Suppressor macrophage (primary cell): Measurements from ENCODE around the gene ARHGAP24.

Source experiments
- DNase-seq, 4 experiments: peaks; one replicate each; pipeline ENCODE4 v3.0.0-alpha.2; 2020 to 2022

Gene ARHGAP24

DNA sequence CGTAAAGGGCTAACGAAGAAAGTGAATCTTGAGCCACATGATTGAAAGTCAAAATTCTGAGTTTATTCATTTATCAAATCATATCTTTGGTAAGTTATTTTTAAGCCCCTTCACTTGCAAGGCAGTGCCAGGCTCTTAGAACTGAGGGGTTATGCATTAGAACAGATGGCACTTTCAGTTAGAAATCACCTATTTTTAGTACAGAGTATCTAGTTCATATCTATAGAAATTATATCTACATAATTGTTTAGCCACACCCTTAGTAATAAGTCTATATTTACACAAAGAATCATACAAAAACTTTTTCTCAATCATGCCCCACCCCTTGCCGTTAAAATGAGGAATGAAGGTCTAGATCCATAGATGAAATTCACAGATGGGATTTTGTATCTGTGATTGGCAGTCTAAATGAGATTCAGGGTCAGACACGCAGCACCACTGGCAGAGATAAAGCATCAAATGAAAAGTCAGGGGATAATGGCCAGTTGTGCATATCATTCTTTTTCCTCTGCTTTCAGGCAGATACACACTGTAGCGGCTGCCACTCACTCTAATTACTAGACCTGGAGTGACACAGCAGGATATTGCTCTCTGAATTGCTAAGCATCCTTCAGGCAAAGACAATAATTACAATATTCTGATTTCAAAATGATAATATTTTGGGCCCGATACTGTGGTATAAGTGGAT is 444.4 kb downstream of the ARHGAP24 start:
- DNase-seq = no peak

DNA sequence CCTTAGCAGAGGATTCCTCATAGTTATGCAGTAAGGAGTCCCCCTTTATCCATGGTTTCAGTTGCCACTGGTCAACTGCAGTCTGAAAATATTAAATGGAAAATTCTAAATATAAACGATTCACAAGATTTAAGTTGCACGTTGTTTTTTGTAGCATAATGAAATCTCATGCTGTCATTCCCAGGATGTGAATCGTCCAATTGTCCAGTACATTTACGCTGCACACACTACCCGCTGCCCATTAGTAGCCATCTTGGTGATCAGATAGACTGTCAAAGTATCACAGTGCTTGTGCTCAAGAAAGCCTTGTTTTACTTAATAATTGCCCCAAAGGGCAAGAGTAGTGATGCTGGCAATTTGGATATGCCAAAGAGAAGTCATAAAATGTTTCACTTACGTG is 450.1 kb downstream of the ARHGAP24 start:
- no peak for DNase-seq

DNA sequence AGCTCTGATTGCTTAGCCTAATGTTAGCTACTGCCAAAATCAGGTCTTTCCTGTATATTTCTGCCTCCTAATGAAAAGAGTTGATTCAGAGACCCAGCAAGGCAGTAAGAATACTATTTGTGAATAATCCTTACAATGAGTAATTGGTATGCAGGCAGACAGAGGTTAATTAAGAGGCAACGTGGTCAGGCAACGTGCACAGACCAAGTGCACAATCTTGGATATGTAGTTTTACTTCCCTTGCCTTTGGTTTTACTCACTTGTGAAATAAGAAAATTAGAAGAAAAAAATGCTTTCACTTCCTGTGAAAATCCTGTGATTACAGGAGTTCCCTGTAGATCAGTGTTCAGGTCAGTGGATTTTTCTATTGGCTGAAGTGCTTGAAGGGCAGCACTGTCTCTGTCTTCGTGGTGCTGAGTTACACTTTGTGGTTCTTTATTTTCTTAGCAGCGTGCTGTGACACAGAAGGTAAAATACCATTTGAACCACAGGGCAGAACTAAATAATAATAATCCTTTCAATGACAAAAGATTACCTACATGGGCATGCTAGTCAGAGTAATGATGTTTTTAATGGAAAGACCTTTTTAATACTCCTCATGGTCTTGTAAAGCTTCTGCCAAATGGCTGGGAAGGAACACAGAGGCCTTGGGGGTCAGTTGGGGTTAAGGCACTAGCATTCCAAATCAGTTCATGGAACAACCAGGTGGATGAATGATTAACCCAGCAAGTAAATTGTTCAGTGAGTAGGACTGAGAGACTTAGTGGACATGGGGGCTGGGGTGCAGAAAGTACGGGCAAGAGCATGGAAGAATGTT is 454.0 kb downstream of the ARHGAP24 start:
- peak; percentile 42 to 76 (median 64) for DNase-seq

DNA sequence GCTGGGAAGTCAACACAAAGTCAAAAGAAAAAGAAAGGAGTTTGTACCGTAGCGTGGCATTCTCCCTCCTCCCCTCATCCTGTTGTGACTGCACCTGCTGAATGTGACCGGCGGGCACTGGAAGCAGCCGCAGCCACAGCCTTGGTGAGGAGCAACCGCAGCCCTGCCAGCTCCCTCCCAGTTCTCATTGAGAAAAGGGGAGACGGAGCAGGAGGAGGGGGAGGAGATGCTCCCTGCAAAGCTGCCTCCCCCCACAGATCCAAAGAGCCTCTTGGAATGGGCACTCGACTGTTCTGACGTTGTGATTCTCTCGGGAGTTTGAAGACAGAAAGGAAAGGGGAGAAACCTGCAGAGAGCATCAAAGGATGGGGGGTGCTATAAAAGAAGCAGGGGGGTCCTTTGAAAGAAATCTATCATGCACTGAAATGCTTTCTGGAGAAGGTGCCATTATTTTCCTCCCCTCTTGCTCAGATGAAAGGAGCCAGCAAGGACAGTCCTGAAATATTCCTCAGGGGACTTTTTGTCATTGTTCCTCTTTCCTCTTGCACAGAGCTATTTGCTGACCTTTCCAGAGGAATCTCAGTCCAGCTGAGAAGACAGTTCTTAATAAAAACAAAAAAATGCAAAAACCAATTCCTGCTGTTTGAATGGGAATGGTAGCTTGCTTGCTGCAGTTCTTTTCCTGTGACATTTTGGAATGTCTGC is 455.2 kb downstream of the ARHGAP24 start:
- DNase-seq = peak; percentile 11 to 54 (median 32)

DNA sequence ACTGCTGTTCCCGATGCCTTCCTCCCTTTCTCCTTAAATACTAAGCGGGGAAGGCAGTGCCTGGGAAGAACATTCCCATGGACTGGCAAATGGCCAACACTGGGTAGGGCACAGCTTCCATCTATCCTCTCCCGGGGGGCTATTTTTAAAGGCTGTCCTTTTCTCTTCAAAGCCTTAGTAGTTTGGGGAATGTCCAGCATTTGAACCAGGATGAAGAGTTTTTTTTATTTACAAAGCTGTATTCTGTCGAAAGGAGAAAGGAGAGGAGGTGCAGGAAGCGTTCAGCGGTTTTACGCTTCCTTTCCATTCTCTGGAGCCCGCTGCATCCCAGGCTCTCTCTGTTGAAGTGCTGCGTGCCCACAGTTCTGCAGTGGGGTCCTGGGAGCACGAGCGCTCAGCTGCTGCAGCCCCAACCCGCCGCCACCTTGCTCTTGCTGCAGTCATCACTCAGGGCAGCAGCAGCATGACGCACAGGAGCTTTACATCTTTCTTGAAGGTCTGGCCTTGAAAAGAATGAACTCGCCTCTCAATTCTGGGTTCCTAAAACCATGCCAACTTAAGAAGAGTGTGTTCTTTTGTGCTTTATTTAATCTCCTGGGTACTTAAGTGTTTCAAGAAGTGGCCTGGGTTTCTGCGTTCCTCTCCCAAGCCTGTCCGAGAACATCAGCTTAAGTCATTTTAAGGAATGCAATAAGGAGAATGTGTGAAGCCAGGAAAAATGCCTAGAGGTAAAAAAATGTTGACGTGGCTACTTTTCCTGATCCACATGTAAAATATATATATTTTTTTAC is 457.7 kb downstream of the ARHGAP24 start:
- peak in 2 of 4 experiments; percentile 2 to 7 for DNase-seq

DNA sequence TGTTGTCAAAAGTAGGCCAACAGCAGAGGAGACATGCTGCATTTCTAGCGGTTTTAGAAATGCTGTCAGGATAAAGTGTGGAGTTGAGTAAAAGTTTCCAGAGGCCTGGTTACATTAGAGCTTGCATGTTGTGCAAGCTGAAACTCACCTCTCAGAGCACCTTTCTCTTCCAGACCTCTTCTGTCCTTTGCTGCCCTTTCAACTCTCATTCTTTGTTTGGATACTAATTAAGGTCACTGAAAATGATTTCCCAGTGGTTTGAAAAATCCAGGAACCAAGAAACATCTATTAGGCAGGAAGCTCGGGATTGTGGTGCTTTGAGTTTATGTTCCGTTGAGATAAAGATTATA is 458.3 kb downstream of the ARHGAP24 start:
- no peak for DNase-seq

DNA sequence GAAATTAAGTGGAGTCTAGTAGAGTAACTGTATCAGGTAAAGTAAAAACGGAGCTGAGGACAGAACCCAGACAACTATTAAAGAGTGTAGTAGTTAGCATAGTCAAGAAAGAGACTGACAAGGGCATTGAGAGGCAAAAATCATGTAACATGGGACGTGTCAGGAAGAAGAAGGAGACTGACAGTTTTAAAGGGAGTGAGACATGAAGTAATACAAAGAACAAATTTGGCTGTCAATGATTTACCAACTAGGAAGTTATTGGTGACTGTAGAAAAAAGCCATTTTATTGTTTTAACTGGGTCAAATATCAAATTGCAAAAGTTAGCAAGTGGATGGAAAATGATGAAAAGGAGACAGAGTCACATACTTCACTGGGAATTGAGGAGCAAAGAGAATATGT is 462.6 kb downstream of the ARHGAP24 start:
- DNase-seq = no peak

DNA sequence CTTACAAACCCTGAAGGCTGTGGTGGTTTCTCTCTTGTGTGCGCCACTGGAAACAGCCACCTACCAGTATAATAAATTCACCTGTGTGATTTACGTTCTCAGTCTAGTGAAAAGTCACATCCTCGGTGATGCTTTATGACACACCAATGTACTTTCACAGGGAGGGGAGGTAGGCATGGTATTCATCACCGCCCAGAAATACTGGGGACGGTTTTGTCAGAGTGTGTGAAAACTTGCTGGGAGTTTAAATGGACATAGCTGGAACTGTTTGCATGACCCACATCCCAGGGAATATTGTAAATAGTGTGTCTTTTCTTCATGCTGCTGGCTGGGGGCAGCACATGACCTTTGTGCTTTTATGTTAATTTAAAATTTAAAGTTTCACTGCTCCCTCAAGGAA is 463.1 kb downstream of the ARHGAP24 start:
- DNase-seq = no peak

DNA sequence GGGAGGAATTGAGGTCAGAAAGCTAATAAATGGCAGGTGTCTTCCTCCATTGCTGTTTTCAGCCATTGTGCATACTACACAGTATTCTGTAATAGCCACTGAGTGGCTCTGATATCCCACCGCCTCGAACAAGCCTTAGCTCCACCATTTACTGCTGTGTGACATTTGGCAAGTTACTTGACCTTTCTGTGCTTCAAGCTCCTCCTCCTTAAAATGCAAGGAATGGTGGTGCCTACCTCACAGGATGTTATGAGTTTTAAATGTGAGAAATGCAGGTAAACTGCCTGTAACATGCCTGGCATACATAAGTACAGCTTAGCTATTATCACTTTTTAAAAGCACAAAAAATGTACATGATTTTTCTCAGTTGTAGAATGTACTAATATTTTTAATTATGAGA is 464.0 kb downstream of the ARHGAP24 start:
- no peak for DNase-seq

DNA sequence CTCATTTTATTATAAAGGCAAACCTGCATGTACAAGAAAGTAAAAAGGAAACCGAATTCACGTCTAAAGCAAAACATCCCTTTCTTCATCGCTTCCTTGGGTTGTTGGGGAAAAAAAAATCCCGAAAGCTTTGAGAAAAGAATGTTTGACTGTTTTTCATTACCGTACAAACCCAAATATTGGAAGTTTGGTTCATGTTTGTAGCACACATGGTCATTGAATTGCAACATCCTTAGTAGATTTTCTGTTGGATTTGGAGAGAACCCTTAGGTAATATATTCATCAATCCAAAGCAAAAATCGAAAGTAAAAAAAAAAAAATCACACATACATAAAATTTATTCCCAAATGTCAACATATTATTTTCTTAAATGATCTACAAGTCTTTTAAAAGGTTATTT is 464.6 kb downstream of the ARHGAP24 start:
- no peak for DNase-seq

DNA sequence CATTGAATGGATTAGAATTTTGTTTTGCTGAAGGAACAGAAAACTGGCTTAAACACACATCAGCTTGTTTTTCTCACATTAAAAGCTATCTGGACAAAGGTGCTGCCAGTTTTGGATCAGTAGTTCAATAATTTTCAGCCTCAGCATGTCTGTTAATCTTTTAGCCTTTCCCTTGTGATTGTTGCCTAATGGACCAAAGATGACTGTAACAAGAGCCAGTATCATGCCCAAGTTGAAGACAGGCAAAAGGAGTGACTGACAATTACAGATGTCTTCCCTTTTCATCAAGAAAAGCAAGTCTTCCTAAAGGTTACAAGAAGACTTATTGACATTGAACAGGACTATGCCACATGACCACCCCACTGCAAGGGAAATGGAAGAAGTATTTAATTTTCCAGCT is 465.2 kb downstream of the ARHGAP24 start:
- no peak for DNase-seq

DNA sequence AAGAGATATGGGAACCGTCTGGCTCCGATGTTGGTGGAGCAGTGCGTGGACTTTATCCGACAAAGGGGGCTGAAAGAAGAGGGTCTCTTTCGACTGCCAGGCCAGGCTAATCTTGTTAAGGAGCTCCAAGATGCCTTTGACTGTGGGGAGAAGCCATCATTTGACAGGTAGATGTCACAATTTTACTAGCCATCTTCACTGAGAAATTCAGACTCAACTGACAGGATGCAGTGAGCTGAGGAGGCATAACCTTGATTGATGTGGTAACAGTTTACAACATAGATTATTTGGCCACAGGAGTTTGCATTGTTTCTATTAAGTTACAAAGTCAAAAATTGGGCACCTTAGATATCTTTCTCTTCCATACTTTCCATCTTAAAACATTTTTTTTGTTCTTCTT is 467.2 kb downstream of the ARHGAP24 start:
- no peak for DNase-seq

DNA sequence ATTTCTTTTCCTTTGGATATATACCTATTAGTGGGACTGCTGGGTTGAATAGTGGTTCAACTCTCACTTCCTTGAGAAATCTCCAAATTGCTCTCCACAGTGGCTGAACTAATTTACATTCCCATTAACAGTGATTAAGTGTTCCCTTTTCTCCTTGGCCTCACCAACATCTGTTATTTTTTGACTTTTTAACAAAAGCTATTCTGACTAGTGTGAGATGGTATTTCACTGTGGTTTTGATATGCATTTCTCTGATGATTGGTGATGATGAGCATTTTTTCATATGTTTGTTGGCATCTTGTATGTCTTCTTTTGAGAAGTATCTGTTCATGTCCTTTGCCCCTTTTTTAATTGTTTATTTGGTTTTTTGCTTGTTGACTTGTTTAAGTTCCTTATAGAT is 471.9 kb downstream of the ARHGAP24 start:
- DNase-seq = no peak

DNA sequence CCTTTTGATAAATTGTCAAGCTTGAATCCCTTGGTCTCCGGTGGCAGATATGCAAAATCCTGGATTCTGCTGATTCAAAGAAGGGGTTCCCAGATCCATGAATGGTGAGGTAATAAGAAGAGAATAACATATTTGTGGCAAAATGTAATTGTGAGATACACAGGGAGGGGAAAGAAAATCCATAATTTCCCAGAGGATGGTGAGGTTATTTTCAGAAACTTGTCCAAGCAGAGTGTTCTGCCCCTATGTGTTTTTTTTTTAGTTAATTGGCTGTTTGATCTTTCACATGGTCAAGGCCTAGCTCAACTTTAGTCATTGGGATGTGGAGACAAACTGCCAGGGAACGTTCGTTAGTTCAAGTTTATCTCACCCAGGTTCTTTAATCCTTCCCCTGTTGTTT is 476.1 kb downstream of the ARHGAP24 start:
- no peak for DNase-seq

DNA sequence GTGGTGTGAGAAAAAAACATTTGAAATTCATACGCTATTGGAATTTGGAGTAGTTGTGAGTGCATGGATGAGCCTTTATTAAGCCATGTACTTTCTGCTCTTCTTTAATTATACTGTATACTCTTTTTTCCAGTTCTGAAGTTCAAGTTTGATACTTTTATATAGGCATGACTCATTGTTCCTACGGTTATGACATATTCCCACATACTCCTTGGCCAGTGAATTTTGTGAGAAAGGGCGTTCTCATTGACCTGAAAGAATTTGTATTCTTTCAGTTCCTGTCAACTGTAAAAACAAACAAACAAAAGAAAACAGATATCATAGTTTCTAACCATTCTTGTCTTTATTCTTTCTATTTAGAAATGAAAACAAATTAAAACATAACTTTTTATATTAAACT is 477.6 kb downstream of the ARHGAP24 start:
- peak in 2 of 4 experiments; percentile 8 to 20 for DNase-seq

DNA sequence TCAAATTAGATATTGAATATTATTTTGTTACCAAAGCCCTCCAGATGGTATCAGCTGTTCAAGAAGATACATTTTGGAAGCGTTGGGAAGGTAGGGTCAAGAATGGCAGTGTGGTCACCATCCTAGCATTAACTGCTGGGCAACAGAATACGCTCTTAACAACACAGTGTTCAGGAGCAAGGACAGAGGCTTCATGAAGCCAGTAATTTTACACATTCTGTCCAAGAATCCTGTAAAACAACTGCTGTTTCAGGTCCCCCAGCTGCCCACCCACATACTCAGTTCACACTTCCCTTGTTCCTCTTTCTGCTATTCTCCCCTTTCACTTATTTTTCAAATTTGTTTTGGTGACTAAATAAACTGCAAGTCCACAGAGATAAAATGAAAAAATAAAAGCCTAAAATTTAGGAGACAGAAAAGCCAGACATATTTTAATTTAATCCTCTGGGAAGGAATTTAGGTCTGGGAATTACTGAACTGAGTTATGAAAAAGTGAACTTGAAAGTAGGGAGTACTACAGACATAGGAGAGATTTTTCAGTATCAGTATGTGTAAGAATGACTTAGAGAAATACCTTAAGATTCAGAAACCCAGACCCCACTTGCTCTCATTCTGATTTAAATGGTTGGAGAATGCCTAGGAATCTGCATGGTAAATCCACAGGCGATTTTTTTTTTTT is 478.2 kb downstream of the ARHGAP24 start:
- DNase-seq = peak in 3 of 4 experiments; percentile 22 to 33 (median 27)

DNA sequence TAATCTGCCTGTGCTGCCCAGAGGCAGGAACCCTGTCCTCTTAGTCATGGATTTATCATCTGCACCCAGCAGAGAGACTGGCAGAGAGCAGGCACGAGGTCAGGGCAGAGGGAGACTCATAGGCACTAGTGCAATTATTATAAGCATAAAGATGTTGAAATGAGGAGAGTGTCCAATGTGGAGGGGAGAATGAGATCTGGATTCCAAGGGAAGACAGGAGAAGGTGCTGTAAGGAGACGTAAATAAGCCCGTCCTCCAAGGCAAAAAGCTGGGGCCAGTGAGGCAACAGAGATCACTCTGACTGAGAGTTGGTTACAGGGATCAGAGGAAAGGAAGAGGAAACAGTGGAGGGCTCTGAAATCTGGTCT is 478.7 kb downstream of the ARHGAP24 start:
- peak in 3 of 4 experiments; percentile 14 to 32 (median 20) for DNase-seq

DNA sequence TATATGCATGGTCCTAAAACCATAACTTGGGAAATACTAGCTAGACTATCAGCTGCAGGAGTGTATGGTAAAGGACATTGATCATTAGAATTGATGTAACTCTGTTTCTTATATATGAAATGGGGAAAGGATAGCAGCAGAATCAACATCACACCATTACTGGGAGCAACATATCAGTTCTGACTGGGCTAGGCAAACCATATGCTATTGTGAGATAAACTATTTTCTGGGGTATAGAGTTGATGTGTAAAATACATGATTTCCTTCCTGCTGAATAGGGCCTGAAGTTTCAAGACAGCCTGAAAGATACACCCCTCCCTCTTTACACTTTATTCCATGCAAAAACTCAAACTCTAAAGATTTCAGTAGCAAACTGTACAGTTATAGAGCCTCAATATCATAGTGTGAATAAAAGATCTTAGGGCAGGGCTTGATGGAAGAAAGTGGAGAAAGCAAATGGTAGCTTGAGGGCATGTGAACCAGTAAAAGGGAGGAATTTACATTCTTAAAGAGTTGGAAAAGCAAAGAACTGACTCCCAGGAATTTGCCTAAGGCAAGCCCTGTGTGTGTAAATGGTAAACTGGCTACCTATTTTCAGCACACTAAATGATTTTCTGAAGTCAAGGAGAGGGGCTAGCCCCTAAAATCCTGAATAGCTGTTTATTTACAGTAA is 480.8 kb downstream of the ARHGAP24 start:
- no peak for DNase-seq

DNA sequence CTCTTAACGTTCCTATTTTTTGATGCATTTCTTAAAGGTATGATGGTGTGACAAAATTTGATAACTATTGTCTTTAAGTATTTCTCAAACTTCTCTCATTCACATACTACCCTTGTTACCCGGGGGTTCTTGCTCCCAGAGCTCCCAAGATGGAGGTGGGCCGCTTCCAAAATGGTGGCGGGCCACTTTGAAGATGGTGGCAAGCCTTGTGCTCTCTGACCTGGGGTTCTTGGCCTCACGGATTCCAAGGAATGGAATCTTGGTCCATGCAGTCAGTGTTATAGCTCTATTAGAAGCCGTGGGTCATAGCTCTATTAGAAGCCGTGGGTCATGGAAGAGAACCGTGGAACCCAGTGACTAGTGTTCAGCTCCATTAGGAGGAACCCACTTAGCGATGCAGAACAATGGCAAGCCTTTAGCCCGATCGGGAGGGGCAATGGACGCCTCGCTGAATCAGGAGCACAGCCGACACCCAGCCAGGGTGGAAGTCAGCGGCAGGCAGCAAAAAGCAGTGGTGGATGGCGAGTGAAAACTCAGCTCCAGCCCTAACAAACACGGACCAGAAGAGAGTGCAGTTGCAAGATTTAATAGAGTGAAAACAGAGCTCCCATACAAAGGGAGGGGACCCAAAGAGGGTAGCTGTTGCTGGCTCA is 481.5 kb downstream of the ARHGAP24 start:
- no peak for DNase-seq

DNA sequence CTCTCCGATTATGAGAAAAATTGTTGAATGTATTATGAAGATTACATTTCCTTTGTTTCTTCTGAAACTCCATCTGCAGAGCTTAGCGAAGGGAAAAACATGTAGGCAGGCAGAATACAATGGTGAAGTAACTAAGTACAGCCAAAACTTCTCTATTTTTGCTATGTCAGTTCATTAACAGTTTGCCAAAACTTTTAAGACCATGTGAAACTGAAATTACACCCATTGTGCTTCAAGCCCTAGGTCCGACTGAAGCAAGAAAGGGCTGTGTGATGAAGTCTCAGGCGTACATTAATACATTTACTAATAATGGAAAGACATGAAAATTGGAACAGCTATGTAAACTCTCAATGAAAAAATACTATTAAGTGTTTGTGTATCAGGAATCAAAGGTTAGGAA is 486.9 kb downstream of the ARHGAP24 start:
- DNase-seq = no peak

DNA sequence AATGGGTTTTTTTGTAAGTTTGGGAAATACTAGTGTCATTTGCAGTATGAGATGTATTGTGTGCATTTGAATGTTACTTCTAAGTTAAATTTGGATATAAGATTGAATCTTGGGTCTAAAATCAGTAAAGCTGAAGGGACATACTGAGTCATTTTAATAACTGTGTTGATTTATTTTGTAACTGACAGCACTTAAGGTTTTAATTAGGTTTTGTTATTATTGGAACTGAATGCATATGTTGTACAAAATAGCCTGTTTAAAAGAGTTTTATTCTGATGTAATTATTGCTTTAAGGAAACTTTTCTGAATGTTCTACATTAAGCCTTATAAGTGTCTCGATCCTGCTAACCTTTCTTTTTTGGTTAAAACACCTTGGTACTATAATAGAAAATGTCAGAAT is 488.3 kb downstream of the ARHGAP24 start:
- no peak for DNase-seq
